ENCODE results near the gene SLC22A13. TPM values are rescaled to one million over a fixed set of nuclear protein-coding genes. Genes with fewer than 3 reads are reported as not detected.

The SLC22A13 gene
- total and polyA plus RNA-seq, 2 of the 4 experiments (the other 2 are of a cell fraction), result under 0.01 to 0.22 TPM

DNA sequence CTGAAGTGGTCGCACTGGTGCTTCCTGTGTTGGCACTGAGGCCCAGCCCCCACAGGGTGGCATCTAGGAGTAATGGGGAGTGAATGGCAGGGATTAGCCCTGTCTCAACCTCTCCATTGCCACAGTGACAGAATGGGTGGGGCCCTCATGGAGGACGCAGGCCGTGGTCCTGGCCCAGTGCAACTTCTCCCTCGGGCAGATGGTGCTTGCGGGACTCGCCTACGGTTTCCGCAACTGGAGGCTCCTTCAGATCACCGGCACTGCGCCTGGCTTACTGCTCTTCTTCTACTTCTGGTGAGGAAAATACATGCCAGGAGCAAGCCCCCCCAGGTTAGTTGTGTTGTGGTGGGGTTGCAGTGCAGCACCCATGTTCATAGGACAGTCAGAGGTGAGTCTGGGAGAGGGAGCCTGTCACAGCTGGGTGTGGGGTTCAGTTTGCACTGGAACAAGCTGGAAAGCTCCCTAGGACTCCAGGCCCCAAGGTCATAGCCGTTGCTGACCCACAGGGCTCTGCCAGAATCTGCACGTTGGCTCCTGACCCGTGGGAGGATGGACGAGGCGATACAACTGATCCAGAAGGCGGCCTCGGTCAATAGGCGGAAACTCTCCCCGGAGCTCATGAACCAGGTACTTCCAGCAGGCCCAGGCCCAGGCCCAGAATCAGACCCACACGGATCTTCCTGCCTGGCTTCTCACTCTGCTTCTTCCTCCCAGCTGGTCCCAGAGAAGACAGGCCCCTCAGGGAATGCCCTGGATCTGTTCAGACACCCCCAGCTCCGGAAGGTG is 9.4 kb downstream of the SLC22A13 start:
- Histone ChIP-seq H3K79me1 (ENCODE audit: low read depth in 1 of 2, low read length in 2 of 2) (no peaks in the 10 kb centered on the region), H2AK9ac (replicated peaks; ENCODE audit: low read depth, low read length, poor library complexity) (no peak overlapping the region), H2BK5ac (ENCODE audit: low read depth, low read length, poor library complexity, severe bottlenecking) (no peak overlapping the region), H3K9me3 (ENCODE audit: control insufficient read depth, insufficient read depth, low read length) (no peaks in the 10 kb centered on the region), H2BK20ac (ENCODE audit: low read depth, low read length) (no peak overlapping the region), H3K27ac (ENCODE audit: insufficient read depth, low read length) (no peak overlapping the region), H3K14ac (replicated peaks; ENCODE audit: low read depth, low read length) (no peak overlapping the region), H3K18ac (ENCODE audit: low read depth, low read length) (no peak overlapping the region), H4K8ac (ENCODE audit: low read depth in 2 of 2, low read length in 2 of 2) (no peak overlapping the region), H3K27me3 (ENCODE audit: control insufficient read depth, insufficient read depth, low read length) (no peaks in the 10 kb centered on the region), H2AFZ (replicated peaks; ENCODE audit: low read length, poor library complexity) (no peak overlapping the region), H3K4ac (ENCODE audit: low read depth, low read length) (no peak overlapping the region), H3K9me1 (ENCODE audit: insufficient read depth, low read length) (peaks cover 4% of the 10 kb centered on the region; the same call in 1 of the 2 replicates), H4K91ac (ENCODE audit: insufficient read depth, low read depth, low read length) (no peak overlapping the region), H4K20me1 (ENCODE audit: insufficient read depth, low read length) (no peaks in the 10 kb centered on the region), H4K5ac (ENCODE audit: low read depth, low read length) (no peak overlapping the region), H3K4me2 (ENCODE audit: low read depth, low read length) (no peak overlapping the region), H3K36me3 (ENCODE audit: control insufficient read depth, insufficient read depth, low read length) (peaks cover 10% of the 10 kb centered on the region), H2AK5ac (ENCODE audit: low read depth, low read length) (no peak overlapping the region), H3K23ac (ENCODE audit: low read depth, low read length) (no peak overlapping the region), H3K4me1 (ENCODE audit: control insufficient read depth, insufficient read depth, low read length) (no peaks in the 10 kb centered on the region; the same call in 1 of the 2 replicates), H3K4me3 (ENCODE audit: insufficient read depth, low read depth, low read length) (no peak overlapping the region), H3K56ac (ENCODE audit: extremely low read depth, insufficient read depth, low read length) (no peak overlapping the region), H2BK15ac (ENCODE audit: low read depth, low read length) (no peak overlapping the region), H2BK120ac (ENCODE audit: low read depth, low read length) (no peak overlapping the region), H3K9ac (ENCODE audit: low read depth, low read length) (no peak overlapping the region)
- CTCF ChIA-PET, result no interaction called here
- ATAC-seq (ENCODE audit: low read depth) (no peak), DNase-seq (no peak)
- dilution Hi-C loops (cut with HindIII; ENCODE audit: low sequenced_read_pairs, unreplicated experiment) (no loop called here), intact Hi-C loops (cut with micrococcal nuclease) (no loop called here), in situ Hi-C loops (cut with MboI; ENCODE audit: low sequenced_read_pairs) (no loop called here)
- TF ChIP-seq SMC3 (IDR thresholded peaks at IDR 0.05; ENCODE audit: low read depth, low read length) (no peak), NFE2L2 (IDR thresholded peaks at IDR 0.05; ENCODE audit: low read depth, low read length) (no peak), MAFK (IDR thresholded peaks at IDR 0.05; ENCODE audit: low read depth, low read length) (no peak), POLR2A (IDR thresholded peaks at IDR 0.05; ENCODE audit: low read depth, low read length) (no peak), RCOR1 (IDR thresholded peaks at IDR 0.05; ENCODE audit: insufficient replicate concordance, low read length) (no peak), MXI1 (IDR thresholded peaks at IDR 0.05; ENCODE audit: borderline replicate concordance, low read depth, low read length) (no peak), CHD1 (IDR thresholded peaks at IDR 0.05; ENCODE audit: low read depth, low read length) (no peak), BHLHE40 (IDR thresholded peaks at IDR 0.05; ENCODE audit: low read depth, low read length) (no peak), RAD21 (IDR thresholded peaks at IDR 0.05; ENCODE audit: low read length) (no peak), CEBPB (IDR thresholded peaks at IDR 0.05; ENCODE audit: low read depth, low read length) (no peak), RFX5 (IDR thresholded peaks at IDR 0.05; ENCODE audit: low read depth, low read length) (no peak), FOS (IDR thresholded peaks at IDR 0.05; ENCODE audit: low read depth, low read length) (no peak), MAZ (IDR thresholded peaks at IDR 0.05; ENCODE audit: borderline replicate concordance, low read depth, low read length) (no peak)
- TF ChIP-seq, protein P1, sequence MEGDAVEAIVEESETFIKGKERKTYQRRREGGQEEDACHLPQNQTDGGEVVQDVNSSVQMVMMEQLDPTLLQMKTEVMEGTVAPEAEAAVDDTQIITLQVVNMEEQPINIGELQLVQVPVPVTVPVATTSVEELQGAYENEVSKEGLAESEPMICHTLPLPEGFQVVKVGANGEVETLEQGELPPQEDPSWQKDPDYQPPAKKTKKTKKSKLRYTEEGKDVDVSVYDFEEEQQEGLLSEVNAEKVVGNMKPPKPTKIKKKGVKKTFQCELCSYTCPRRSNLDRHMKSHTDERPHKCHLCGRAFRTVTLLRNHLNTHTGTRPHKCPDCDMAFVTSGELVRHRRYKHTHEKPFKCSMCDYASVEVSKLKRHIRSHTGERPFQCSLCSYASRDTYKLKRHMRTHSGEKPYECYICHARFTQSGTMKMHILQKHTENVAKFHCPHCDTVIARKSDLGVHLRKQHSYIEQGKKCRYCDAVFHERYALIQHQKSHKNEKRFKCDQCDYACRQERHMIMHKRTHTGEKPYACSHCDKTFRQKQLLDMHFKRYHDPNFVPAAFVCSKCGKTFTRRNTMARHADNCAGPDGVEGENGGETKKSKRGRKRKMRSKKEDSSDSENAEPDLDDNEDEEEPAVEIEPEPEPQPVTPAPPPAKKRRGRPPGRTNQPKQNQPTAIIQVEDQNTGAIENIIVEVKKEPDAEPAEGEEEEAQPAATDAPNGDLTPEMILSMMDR (conservative IDR thresholded peaks at IDR 0.05; ENCODE audit: low read depth, low read length), result no peak
- TF ChIP-seq, protein P2, sequence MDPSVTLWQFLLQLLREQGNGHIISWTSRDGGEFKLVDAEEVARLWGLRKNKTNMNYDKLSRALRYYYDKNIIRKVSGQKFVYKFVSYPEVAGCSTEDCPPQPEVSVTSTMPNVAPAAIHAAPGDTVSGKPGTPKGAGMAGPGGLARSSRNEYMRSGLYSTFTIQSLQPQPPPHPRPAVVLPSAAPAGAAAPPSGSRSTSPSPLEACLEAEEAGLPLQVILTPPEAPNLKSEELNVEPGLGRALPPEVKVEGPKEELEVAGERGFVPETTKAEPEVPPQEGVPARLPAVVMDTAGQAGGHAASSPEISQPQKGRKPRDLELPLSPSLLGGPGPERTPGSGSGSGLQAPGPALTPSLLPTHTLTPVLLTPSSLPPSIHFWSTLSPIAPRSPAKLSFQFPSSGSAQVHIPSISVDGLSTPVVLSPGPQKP (IDR thresholded peaks at IDR 0.05; ENCODE audit: borderline replicate concordance, low read depth, low read length), result no peak
- TF ChIP-seq, protein P3, sequence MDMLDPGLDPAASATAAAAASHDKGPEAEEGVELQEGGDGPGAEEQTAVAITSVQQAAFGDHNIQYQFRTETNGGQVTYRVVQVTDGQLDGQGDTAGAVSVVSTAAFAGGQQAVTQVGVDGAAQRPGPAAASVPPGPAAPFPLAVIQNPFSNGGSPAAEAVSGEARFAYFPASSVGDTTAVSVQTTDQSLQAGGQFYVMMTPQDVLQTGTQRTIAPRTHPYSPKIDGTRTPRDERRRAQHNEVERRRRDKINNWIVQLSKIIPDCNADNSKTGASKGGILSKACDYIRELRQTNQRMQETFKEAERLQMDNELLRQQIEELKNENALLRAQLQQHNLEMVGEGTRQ (IDR thresholded peaks at IDR 0.05; ENCODE audit: low read depth, low read length), result no peak
- no TSS peak for BruUV-seq (replicated peaks)
- POLR2A ChIA-PET (ENCODE audit: unreplicated experiment), result no interaction called here
- 95% methylated on average over 6 of the region's 21 CpGs; no CpG with 5 or more reads in 1 of the 2 experiments for WGBS, 2 experiments (ENCODE audit: extremely low coverage in 2 of 2, insufficient read length in 1 of 2)

All from IMR-90 (cell line).